ENCODE results near the gene PCNT. TPM values are rescaled to one million over a fixed set of nuclear protein-coding genes. Genes with fewer than 3 reads are reported as not detected.

The PCNT gene
- total and polyA plus RNA-seq, 4 experiments from 2014 or later = 2.0 to 52.1 (median 36.1) TPM

- Histone ChIP-seq H3K27ac (ENCODE audit: low read depth, low read length) (no peak overlapping the region), H3K9me3 (ENCODE audit: control insufficient read depth in 1 of 2, low read length in 2 of 2) (no peaks in the 10 kb centered on the region), H3K27me3 (ENCODE audit: insufficient read depth, low read length) (no peaks in the 10 kb centered on the region), H3K4me1 (ENCODE audit: insufficient read depth, low read length) (no peaks in the 10 kb centered on the region), H3K4me3 (ENCODE audit: low read length in 2 of 2) (no peak overlapping the region), H3K36me3 (ENCODE audit: insufficient read depth, low read length) (peaks cover 44% of the 10 kb centered on the region)
- H3K36me3 Mint-ChIP-seq = peaks cover 50 to 60% of the 10 kb centered on the region in 2 donors
- peaks cover 0 to 2% (median 0%) of the 10 kb centered on the region in 8 donors for H3K9me3 Mint-ChIP-seq
- ChIA-PET POLR2A (ENCODE audit: partially characterized antibody) (no interaction called here), CTCF (ENCODE audit: partially characterized antibody) (no interaction called here)
- no peak overlapping the region for H3K4me3 Mint-ChIP-seq
- intact Hi-C loops (cut with micrococcal nuclease) = no loop called here
- H3K4me1 Mint-ChIP-seq = peaks cover 4 to 20% (median 14%) of the 10 kb centered on the region in 4 donors
- H3K27ac Mint-ChIP-seq = peak overlapping the region in 1 of 7 donors; percentile 60
- no peaks in the 10 kb centered on the region for H3K27me3 Mint-ChIP-seq
- DNase-seq = no peak
These were observed 22.6 kb downstream of the PCNT start for GRCh38 chr21:46346296-46347202.

GRCh38 chr21:46347203-46347550 lies 23.2 kb downstream of the PCNT start:
- intact Hi-C loops (cut with micrococcal nuclease) = no loop called here
- Mint-ChIP-seq H3K27ac (peak overlapping the region in 1 of 7 donors; percentile 60), H3K36me3 (peaks cover 51 to 64% of the 10 kb centered on the region in 2 donors), H3K9me3 (peaks cover 0 to 2% (median 0%) of the 10 kb centered on the region in 8 donors), H3K4me1 (peaks cover 4 to 20% (median 14%) of the 10 kb centered on the region in 4 donors), H3K4me3 (no peak overlapping the region), H3K27me3 (no peaks in the 10 kb centered on the region)
- no peaks in the 10 kb centered on the region for H3K27me3 ChIP-seq (ENCODE audit: insufficient read depth, low read length)
- DNase-seq = no peak
- H3K4me3 ChIP-seq (ENCODE audit: low read length in 2 of 2) = no peak overlapping the region
- H3K9me3 ChIP-seq (ENCODE audit: control insufficient read depth in 1 of 2, low read length in 2 of 2) = no peaks in the 10 kb centered on the region
- no peak overlapping the region for H3K27ac ChIP-seq (ENCODE audit: low read depth, low read length)
- H3K4me1 ChIP-seq (ENCODE audit: insufficient read depth, low read length) = no peaks in the 10 kb centered on the region
- peaks cover 48% of the 10 kb centered on the region for H3K36me3 ChIP-seq (ENCODE audit: insufficient read depth, low read length)
- CTCF ChIA-PET (ENCODE audit: partially characterized antibody) = no interaction called here
- POLR2A ChIA-PET (ENCODE audit: partially characterized antibody) = no interaction called here

- H3K4me3 Mint-ChIP-seq = peak overlapping the region in 1 of 8 donors; percentile 52
- peak in 1 of 5 donors; percentile 64 for DNase-seq
- H3K4me1 Mint-ChIP-seq = peaks cover 3 to 18% (median 13%) of the 10 kb centered on the region in 4 donors
- peaks cover 50 to 62% of the 10 kb centered on the region in 2 donors for H3K36me3 Mint-ChIP-seq
- H3K9me3 Mint-ChIP-seq = peaks cover 0 to 2% (median 0%) of the 10 kb centered on the region in 8 donors
- CTCF ChIA-PET (ENCODE audit: partially characterized antibody) = no interaction called here
- POLR2A ChIA-PET (ENCODE audit: partially characterized antibody) = no interaction called here
- H3K4me3 ChIP-seq (ENCODE audit: low read length in 2 of 2) = no peak overlapping the region
- no peaks in the 10 kb centered on the region for H3K9me3 ChIP-seq (ENCODE audit: control insufficient read depth in 1 of 2, low read length in 2 of 2)
- H3K4me1 ChIP-seq (ENCODE audit: insufficient read depth, low read length) = no peaks in the 10 kb centered on the region
- no peaks in the 10 kb centered on the region for H3K27me3 Mint-ChIP-seq
- intact Hi-C loops (cut with micrococcal nuclease) = no loop called here
- H3K36me3 ChIP-seq (ENCODE audit: insufficient read depth, low read length) = peaks cover 55% of the 10 kb centered on the region
- H3K27ac Mint-ChIP-seq = peak overlapping the region in 2 of 7 donors; percentile 60 to 86
- H3K27ac ChIP-seq (ENCODE audit: low read depth, low read length) = no peak overlapping the region
- H3K27me3 ChIP-seq (ENCODE audit: insufficient read depth, low read length) = no peaks in the 10 kb centered on the region
These were observed 23.9 kb downstream of the PCNT start for GRCh38 chr21:46347791-46348381.

- no peak overlapping the region for H3K27ac Mint-ChIP-seq
- peaks cover 0 to 11% (median 3%) of the 10 kb centered on the region in 4 donors for H3K4me1 Mint-ChIP-seq
- ChIA-PET CTCF (ENCODE audit: partially characterized antibody) (no interaction called here), POLR2A (ENCODE audit: partially characterized antibody) (no interaction called here)
- H3K4me1 ChIP-seq (ENCODE audit: insufficient read depth, low read length) = no peaks in the 10 kb centered on the region
- no peak for DNase-seq
- H3K27me3 ChIP-seq (ENCODE audit: insufficient read depth, low read length) = no peaks in the 10 kb centered on the region
- no peaks in the 10 kb centered on the region for H3K9me3 Mint-ChIP-seq
- no peak overlapping the region for H3K4me3 Mint-ChIP-seq
- H3K36me3 ChIP-seq (ENCODE audit: insufficient read depth, low read length) = peaks cover 69% of the 10 kb centered on the region
- H3K4me3 ChIP-seq (ENCODE audit: low read length in 2 of 2) = no peak overlapping the region
- intact Hi-C loops (cut with micrococcal nuclease) = no loop called here
- H3K27me3 Mint-ChIP-seq = no peaks in the 10 kb centered on the region
- peaks cover 61 to 66% of the 10 kb centered on the region in 2 donors for H3K36me3 Mint-ChIP-seq
- no peaks in the 10 kb centered on the region for H3K9me3 ChIP-seq (ENCODE audit: control insufficient read depth in 1 of 2, low read length in 2 of 2)
- no peak overlapping the region for H3K27ac ChIP-seq (ENCODE audit: low read depth, low read length)
These were observed 25.3 kb downstream of the PCNT start for GRCh38 chr21:46349134-46349760.

- POLR2A ChIA-PET (ENCODE audit: partially characterized antibody) = no interaction called here
- H3K36me3 ChIP-seq (ENCODE audit: insufficient read depth, low read length) = peaks cover 80% of the 10 kb centered on the region
- no peak overlapping the region for H3K4me3 ChIP-seq (ENCODE audit: low read length in 2 of 2)
- Mint-ChIP-seq H3K27me3 (no peaks in the 10 kb centered on the region), H3K9me3 (peaks cover 0 to 1% (median 0%) of the 10 kb centered on the region in 8 donors), H3K4me3 (no peak overlapping the region), H3K36me3 (peaks cover 67 to 69% of the 10 kb centered on the region in 2 donors), H3K4me1 (peaks cover 0 to 11% (median 2%) of the 10 kb centered on the region in 4 donors), H3K27ac (peak overlapping the region in 1 of 7 donors; percentile 39)
- H3K9me3 ChIP-seq (ENCODE audit: control insufficient read depth in 1 of 2, low read length in 2 of 2) = no peaks in the 10 kb centered on the region
- no peaks in the 10 kb centered on the region for H3K4me1 ChIP-seq (ENCODE audit: insufficient read depth, low read length)
- no peaks in the 10 kb centered on the region for H3K27me3 ChIP-seq (ENCODE audit: insufficient read depth, low read length)
- intact Hi-C loops (cut with micrococcal nuclease) = no loop called here
- DNase-seq = no peak
- no peak overlapping the region for H3K27ac ChIP-seq (ENCODE audit: low read depth, low read length)
- CTCF ChIA-PET (ENCODE audit: partially characterized antibody) = no interaction called here
These were observed 26.6 kb downstream of the PCNT start for GRCh38 chr21:46350571-46350970.

- intact Hi-C loops (cut with micrococcal nuclease) = no loop called here
- Mint-ChIP-seq H3K36me3 (peaks cover 63 to 67% of the 10 kb centered on the region in 2 donors), H3K27me3 (no peaks in the 10 kb centered on the region)
These were observed 27.0 kb downstream of the PCNT start for GRCh38 chr21:46350981-46351380.

More at GRCh38 chr21:46350981-46351380, 27.0 kb downstream of the PCNT start:
- no peak overlapping the region for H3K4me3 ChIP-seq (ENCODE audit: low read length in 2 of 2)
- Mint-ChIP-seq H3K9me3 (peaks cover 0 to 1% (median 0%) of the 10 kb centered on the region in 8 donors), H3K27ac (peak overlapping the region in 1 of 7 donors; percentile 46), H3K4me3 (peak overlapping the region in 1 of 8 donors; percentile 23), H3K4me1 (peaks cover 0 to 11% (median 0%) of the 10 kb centered on the region in 4 donors)
- H3K9me3 ChIP-seq (ENCODE audit: control insufficient read depth in 1 of 2, low read length in 2 of 2) = no peaks in the 10 kb centered on the region
- no peaks in the 10 kb centered on the region for H3K4me1 ChIP-seq (ENCODE audit: insufficient read depth, low read length)
- ChIA-PET POLR2A (ENCODE audit: partially characterized antibody) (no interaction called here), CTCF (ENCODE audit: partially characterized antibody) (no interaction called here)
- DNase-seq = no peak
- peaks cover 80% of the 10 kb centered on the region for H3K36me3 ChIP-seq (ENCODE audit: insufficient read depth, low read length)
- no peaks in the 10 kb centered on the region for H3K27me3 ChIP-seq (ENCODE audit: insufficient read depth, low read length)
- no peak overlapping the region for H3K27ac ChIP-seq (ENCODE audit: low read depth, low read length)
